GM18868 (cell line): Measurements from ENCODE around the gene PPP1R3G.

Source experiments
- ATAC-seq: cut with Tn5 transposase; IDR thresholded peaks from one replicate; pipeline ENCODE4 v1.9.1; 2021; ENCODE audit warnings: mild to moderate bottlenecking, moderate library complexity; ENCODE audit not compliant: unreplicated experiment

The PPP1R3G gene

DNA sequence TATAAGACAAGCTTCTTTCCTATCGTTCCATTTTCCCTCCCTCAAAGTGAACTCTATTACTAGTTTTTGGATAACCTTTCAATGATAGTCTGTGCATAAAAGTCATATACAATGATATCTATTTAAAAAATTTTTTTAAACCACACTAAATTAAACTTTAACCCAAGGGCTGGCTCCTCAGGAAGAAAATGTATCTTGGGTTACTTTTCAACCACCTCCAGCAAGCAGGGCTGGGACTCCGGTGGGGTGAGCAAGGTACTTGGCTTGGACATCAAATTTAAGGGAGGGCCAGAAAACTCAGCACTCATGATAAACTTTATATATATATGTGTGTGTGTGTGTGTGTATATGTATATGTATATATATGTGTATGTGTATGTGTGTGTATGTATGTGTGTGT lies 13.9 kb upstream of the PPP1R3G start:
- ATAC-seq, result no peak

- peak; percentile 50 for ATAC-seq
Measured at GRCh38 chr6:5072440-5072839, 12.7 kb upstream of the PPP1R3G start.

GRCh38 chr6:5073992-5074391 lies 11.1 kb upstream of the PPP1R3G start:
- ATAC-seq, result no peak

DNA sequence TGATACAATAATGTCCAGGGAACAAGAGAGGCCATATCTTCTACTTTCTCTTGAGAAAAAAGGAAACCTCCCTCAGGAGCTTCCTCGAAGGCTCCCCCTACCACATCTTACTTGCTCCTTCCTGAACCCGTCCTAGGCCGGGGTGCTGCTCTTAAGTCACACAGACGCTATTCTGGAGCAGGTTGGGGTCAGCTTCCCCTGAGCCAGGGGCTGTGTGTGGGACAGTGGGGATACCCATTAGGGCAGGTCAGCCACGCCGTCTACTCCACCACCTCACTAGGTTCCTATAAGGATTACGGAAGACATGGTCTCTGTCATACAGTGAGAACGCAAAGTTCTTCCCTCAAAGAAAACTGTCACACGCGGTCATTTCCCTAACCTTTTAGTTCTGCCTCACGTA lies 8.2 kb upstream of the PPP1R3G start:
- no peak for ATAC-seq

- ATAC-seq, result peak; percentile 89
Measured at GRCh38 chr6:5078121-5078669, 6.9 kb upstream of the PPP1R3G start.

- no peak for ATAC-seq
Measured at GRCh38 chr6:5079692-5080091, 5.4 kb upstream of the PPP1R3G start.

DNA sequence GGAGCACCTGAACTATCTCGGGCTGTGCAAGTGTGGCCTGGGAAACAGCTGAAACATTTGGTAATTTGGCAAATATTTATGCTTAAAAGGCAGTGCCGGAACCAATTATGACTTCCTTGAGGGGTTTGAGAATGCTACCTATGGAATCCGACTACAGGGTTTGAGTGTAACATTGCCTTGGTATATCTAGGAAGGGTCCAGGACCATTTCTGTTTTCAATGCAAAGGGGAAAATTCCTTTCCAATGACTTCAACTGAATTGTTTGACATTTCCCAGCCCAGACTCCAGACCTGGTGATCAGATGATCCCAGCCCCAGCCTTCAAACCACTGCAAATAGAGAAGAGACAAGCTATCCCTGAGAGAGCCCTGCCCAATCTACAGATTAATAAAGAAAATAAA lies 4.6 kb upstream of the PPP1R3G start:
- no peak for ATAC-seq

DNA sequence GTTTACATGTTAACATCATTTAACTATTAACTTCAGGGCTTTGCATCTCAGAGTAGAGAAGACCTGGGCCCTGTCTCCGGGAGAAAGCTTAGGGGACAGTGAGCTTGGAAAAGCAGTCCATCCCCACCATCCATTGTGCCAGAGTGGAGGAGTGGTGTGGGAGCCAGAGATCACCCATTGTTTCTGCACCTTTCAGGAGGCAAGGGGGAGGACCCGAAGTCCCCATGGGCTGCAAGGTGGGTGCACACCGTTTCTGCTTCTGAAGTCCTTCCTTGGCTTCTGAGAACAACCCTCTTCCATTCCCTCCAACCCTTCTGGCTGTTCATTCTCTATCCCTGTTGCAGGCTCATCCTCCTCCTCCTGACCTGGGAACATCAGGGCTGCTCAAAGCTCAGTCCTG lies 4.0 kb upstream of the PPP1R3G start:
- no peak for ATAC-seq

GRCh38 chr6:5081955-5082354 lies 3.2 kb upstream of the PPP1R3G start:
- ATAC-seq, result no peak

DNA sequence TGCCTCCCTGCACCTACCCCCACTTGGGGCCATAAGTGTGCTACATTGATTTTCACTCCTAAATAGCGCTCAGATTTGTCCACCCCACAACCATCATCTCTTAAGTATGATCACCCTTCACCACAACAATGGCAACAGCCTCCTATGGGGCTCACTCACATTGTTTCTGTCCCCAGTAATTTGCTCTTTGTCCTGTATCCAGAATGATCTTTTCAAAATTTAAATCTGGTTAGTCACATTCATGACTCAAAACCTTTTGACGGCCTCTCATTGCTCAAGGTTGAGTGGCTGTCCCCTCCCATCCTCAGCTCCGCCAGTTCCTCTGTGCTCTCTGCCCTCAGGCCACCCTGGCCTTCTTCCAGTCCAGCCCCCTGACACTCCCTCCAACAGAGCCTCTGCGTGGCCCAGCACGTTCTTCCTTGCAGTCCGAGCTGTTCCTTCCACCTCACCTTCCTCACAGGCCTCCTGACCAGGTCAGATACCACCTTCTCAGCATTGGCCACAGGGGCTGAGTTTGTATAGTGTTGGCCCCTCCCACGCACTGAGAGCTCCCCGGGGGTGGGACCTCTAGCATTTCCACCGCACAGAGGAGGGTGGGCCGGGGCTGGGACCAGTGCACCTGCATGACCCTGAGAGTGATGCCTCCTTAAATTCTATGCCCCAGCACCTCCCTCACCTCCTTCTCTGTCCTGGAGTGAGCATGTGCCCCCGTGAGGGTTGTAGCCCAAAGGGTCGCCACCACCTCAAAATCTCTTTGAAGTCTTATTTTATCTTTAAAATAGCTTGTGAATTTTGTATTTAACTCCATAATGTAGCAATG lies 2.4 kb upstream of the PPP1R3G start:
- no peak for ATAC-seq

DNA sequence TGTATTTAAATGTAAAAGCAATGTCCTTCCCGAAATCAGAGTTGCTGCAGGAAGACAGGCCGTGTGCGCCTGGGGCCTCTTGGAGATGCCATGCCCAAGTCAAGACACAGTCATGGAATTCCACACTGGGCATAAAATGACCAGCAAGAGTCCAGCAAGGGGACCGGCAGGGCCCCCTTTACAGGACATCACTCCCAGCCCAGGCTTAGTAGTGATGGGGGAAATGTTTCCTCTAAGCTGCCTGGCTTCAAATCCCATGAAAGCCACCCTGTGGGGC lies 1.9 kb upstream of the PPP1R3G start:
- ATAC-seq, result no peak

GRCh38 chr6:5083813-5084359 lies 1.3 kb upstream of the PPP1R3G start:
- ATAC-seq, result peak; percentile 25

- peak; percentile 39 for ATAC-seq
Measured at GRCh38 chr6:5084360-5084780, 771 bp upstream of the PPP1R3G start.

- no peak for ATAC-seq
Measured at GRCh38 chr6:5085648-5086293, 630 bp downstream of the PPP1R3G start.

DNA sequence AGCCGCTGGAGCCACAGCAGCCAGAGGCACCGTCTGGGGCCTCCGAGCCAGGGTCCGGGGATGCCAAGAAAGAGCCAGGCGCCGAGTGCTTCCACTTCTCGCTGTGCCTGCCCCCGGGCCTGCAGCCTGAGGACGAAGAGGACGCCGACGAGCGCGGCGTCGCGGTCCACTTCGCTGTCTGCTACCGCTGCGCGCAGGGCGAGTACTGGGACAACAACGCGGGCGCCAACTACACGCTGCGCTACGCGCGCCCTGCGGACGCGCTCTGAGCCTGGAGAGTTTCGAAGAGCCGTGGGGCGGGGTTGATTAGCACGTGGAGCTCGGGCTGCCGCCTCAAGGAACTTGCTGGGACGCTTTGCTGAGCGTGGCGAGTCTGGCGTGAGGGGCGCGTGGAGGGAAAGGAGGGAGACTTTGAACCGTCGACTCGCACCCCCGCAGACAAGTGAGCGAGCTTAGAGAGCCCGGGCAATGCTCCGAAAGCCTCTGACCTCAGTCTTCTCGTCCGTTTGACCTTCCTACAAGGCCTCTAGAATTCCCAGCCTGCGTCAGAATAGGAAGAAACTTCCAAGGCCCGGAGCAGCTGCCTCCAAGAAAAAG lies 1.3 kb downstream of the PPP1R3G start:
- no peak for ATAC-seq

GRCh38 chr6:5087389-5087788 lies 2.2 kb downstream of the PPP1R3G start:
- no peak for ATAC-seq

DNA sequence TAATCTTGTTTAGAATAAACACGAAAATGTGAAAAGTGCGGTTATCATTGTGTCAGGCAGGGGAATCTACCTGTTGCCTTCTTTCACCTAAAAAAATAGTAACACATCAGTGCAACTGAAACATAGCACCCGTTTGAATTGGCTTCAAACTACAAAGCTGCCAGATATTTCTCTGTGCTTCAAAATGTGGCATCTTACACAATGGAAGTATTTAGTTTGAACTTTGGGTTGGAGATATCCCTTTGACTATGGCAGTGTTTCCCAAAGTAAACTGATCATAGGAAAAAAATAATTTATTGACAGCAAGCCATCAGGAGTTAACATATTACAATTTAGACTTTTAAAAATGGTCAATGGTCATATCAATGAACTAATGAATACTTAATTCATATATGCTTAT lies 3.6 kb downstream of the PPP1R3G start:
- no peak for ATAC-seq

- no peak for ATAC-seq
Measured at GRCh38 chr6:5089481-5090438, 4.6 kb downstream of the PPP1R3G start.

DNA sequence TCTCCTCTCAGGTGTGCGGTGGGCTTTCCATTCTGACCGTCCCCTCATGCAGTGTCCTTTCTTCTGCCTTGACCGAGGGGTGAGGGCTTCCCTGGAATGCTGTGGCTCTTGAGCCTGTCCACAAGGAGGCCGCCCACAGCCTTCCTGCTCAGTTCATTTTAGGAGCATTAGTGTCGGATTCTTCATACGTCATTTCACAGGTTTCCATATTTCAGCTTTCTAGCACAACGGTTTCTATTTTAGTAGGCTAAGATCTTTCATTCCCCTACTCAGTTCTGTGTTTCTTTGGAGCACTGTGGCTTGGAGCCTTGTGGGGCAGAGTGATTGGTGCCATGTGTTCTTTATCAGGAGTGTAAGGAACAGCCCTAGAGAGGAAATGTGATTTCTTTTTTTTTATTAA lies 5.5 kb downstream of the PPP1R3G start:
- ATAC-seq, result no peak

- ATAC-seq, result no peak
Measured at GRCh38 chr6:5091210-5092069, 6.3 kb downstream of the PPP1R3G start.
